Glomerular endothelial cell (primary cell): ENCODE data around the gene COL4A2. TPM values are rescaled to one million over a fixed set of nuclear protein-coding genes. Genes with fewer than 3 reads are reported as not detected.

Source experiments
- DNase-seq: peaks from one replicate; pipeline ENCODE4 v3.0.0-alpha.2; 2011; ENCODE audit warnings: low read depth, low spot score; ENCODE audit errors: extremely low read depth
- total RNA-seq: library from RNA; depleted of rRNA; stranded (reverse); fragments of >200 nt; gene quantifications from 2 replicates; pipeline ENCODE4 v1.2.3, GENCODE V29; 2015

COL4A2 gene
- total RNA-seq, 1 donor from 2014 or later: 3,750 TPM

DNA sequence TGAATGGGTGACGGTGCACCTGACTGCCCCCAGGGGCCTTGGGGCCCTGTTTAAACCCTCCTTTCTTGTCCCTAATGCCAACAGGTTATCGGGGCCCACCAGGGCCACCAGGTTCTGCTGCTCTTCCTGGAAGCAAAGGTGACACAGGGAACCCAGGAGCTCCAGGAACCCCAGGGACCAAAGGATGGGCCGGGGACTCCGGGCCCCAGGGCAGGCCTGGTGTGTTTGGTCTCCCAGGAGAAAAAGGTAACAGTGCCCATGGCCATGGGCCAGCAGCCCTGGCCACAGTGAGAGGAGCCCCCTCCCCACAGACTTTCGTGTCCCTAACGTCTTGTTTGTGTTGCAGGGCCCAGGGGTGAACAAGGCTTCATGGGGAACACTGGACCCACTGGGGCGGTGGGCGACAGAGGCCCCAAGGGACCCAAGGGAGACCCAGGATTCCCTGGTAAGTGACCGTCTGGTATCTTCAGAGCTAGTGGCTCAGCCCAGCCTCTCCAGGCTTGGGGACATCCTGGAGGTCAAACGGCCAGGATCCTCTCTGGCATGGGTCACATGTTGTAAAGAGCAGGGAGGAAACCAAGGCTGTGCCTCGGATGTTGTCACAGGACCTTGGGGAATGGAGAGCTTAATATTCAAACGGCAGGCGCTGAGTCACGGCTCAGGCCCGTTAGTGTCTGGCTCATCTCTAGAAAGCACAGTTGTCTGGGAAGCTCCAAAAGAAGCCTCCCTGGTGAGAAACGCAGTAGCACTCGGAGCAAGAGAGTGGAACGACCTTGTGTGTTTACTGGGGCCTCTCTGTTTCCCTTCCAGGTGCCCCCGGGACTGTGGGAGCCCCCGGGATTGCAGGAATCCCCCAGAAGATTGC, 196.2 kb downstream of the COL4A2 start:
- DNase-seq: no peak

- DNase-seq: no peak
These were observed 197.0 kb downstream of the COL4A2 start for GRCh38 chr13:110503979-110504499.

- no peak for DNase-seq
These were observed 198.5 kb downstream of the COL4A2 start for GRCh38 chr13:110505594-110505993.

DNA sequence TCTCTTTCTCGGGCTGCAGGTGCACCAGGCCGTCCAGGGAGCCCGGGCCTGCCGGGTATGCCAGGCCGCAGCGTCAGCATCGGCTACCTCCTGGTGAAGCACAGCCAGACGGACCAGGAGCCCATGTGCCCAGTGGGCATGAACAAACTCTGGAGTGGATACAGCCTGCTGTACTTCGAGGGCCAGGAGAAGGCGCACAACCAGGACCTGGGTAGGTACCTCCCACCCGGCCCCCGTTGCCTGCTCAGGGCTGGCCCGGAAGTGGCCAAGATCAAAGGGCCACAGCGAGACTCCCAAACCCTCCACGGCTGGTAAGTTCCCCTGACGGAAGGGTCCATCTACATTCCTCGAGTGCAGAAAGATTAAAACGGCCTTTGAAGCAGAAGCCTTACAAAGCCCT, 199.3 kb downstream of the COL4A2 start:
- DNase-seq: no peak

DNA sequence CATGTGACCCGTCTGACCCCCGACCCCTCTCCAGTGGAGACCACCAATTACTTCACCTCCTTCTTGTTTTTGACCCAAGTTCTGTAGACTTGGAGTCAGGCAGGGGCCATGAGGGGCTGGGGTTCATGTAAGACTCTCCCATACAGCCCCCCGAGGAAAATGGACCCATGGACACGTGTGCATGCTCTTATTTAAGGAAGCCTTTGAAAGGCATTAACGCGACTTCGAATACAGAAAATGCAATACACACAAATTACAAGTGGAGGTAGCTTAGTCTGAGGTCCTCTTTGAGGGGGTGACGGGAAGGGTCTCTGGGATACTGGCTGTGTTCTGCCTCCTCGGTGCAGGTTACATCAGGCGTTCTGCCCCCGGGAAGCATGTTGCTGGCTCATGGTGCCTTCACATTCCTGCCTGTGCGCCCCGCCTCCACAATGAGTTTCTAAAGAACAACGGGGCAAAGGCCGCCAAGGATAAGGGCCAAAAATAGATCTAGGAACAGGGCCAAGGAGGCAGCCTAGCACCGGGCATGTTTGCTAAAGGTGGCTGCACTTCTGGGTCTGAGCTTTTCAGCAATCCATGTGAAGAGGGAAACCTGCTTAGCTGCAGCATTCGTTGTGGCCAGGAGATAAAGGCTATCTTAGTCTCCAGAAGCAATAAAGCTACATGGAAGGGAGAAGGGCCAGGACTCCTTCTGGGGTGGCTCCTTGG, 199.9 kb downstream of the COL4A2 start:
- no peak for DNase-seq

DNA sequence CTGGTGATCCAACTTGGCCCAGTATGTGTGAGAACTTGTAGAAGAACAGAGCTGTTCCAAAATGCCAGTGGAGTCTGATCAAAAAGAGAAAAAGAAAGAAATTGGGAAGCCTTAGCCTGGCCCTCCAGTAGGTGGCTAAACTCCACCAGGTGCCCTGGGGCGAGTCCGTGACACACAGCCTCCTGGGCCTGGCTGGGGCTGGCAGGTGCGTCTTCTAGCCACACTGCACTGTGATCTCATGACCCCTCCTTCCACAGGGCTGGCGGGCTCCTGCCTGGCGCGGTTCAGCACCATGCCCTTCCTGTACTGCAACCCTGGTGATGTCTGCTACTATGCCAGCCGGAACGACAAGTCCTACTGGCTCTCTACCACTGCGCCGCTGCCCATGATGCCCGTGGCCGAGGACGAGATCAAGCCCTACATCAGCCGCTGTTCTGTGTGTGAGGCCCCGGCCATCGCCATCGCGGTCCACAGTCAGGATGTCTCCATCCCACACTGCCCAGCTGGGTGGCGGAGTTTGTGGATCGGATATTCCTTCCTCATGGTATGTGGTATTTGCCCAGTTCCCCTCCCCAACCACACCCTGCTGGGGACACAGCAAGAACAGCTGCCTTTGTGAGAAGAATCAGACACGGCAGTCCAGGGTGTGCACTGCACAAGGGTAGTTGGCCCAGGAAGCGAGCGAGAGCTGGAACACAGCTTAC, 200.7 kb downstream of the COL4A2 start:
- no peak for DNase-seq

- DNase-seq: no peak
These were observed 202.4 kb downstream of the COL4A2 start for GRCh38 chr13:110509478-110509926.

GRCh38 chr13:110509971-110510786, 203.1 kb downstream of the COL4A2 start:
- DNase-seq: no peak

- no peak for DNase-seq
These were observed 204.6 kb downstream of the COL4A2 start for GRCh38 chr13:110511509-110512181.

DNA sequence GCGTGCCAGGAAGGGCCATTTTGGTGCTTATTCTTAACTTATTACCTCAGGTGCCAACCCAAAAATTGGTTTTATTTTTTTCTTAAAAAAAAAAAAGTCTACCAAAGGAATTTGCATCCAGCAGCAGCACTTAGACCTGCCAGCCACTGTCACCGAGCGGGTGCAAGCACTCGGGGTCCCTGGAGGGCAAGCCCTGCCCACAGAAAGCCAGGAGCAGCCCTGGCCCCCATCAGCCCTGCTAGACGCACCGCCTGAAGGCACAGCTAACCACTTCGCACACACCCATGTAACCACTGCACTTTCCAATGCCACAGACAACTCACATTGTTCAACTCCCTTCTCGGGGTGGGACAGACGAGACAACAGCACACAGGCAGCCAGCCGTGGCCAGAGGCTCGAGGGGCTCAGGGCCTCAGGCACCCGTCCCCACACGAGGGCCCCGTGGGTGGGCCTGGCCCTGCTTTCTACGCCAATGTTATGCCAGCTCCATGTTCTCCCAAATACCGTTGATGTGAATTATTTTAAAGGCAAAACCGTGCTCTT, 205.2 kb downstream of the COL4A2 start:
- no peak for DNase-seq

DNA sequence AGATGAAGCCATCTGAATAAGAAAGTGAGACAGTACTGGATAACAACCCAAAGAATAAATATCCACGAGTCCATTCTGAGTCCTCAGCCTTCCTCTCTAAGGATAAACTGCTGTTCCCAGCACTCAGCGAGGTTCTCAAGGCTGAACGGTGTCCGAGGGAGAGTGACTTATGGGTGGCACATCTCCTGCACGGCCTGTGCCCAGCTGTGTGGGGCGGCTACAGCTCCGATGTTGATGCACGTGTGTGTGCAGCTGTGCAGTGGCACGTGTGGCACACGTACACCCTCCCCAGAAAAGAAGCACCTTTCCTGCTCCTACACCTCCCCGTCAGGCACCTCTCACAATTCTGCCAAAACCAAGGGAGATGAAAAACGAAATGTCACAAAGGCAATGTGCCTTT, 209.4 kb downstream of the COL4A2 start:
- DNase-seq: no peak

DNA sequence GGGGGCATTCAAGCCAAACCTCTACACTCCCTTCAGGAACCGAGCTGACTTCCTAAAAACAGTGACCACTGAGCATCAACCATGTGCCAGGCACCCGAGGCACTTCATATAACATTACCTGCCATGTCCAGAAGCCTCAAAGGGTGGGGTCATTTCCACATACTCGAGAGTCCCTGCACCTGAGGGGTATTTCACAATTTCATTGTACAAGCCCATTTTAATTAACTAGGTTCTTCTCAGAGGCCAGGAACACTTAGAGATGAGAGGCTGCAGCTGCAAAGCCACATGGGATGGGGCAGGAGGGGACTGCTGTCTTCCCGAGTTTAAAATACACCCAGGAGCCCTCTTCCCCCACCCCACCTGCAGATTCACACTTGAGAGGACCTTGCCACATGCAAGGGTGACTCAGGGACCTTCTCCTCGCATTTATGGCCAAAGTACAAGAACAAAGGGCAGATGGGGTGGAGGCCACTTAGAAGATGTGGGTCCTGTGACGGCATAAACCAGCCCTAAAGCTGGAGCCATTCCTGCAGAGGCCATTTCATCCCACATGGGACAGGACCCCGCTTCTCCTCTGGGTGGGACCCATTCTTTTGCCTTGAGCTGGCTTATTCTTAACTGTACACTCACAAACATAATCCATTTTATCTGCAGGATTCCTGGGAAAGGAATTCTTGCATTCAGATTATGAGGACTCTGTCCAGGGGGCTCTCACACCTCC, 210.6 kb downstream of the COL4A2 start:
- DNase-seq: no peak

GRCh38 chr13:110518226-110518525, 211.1 kb downstream of the COL4A2 start:
- no peak for DNase-seq

DNA sequence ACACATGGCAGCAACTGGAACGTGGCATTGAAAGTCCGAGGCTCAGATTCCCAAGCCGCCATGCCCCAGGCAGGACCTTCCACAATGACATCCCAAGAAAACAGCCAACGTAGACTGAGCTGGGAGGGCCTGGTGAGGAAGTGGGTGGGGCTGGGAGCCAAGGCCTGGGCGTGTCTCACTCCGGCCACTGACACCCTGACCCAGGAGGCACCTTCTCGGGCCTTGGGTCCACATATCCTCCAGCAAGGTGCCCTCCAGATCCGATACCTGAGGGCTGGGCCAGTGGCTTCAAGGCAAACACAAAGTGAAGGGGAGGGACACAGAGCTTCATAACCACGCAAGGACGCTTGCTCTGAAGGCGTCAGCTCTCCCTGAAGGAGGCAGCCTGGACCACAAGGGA, 211.5 kb downstream of the COL4A2 start:
- DNase-seq: no peak

DNA sequence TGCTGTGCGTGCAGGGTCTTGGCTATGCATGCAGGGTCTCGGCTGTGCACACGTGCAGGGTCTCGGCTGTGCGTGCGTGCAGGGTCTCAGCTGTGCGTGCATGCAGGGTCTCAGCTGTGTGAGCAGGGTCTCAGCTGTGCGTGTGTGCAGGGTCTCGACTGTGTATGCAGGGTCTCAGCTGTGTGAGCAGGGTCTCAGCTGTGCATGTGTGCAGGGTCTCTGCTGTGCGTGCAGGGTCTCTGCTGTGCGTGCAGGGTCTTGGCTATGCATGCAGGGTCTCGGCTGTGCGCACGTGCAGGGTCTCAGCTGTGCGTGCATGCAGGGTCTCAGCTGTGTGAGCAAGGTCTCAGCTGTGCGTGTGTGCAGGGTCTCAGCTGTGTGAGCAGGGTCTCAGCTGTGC, 212.0 kb downstream of the COL4A2 start:
- DNase-seq: no peak

DNA sequence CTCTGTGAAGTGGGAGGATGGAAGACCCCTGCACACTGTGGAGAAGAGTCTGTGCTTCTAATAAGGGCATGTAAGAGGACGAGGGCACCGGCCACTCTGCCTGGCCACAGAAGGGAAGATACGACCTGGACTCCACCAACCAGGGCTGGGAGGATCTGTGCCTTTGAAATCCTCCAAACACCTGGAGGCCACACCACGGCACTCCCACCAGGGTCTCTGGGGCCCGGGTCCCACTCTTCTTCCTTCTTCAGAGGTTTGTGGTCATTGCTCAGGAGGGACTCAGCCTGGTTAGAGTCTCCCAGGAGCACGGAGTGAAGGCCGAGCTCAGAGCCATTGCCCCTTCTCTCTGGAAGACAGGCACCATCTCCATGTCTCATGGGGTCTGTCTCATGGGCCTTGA, 212.4 kb downstream of the COL4A2 start:
- no peak for DNase-seq

- no peak for DNase-seq
These were observed 213.6 kb downstream of the COL4A2 start for GRCh38 chr13:110520431-110521295.

GRCh38 chr13:110521296-110521680, 214.2 kb downstream of the COL4A2 start:
- DNase-seq: no peak
